Stimulated activated naive CD8-positive, alpha-beta T cell treated with anti-CD3 and anti-CD28 coated beads, Interleukin-15, Interleukin-2, amounts not matched to agents 100 ng/mL and 50 ng/mL, for 24 hours (primary cell): ENCODE results near the gene SRL.
"Not testable (repeated sequence)": the region's sequence is repeated elsewhere in the genome, so short reads cannot be mapped to it uniquely, and the experiment has no call there.

Experiments
- H3K27ac Mint-ChIP-seq: one replicate; pipeline ENCODE4 v1.8.0; 2021; ENCODE audit warnings: mild to moderate bottlenecking, mixed read lengths
- H3K27me3 Mint-ChIP-seq: one replicate; pipeline ENCODE4 v1.8.0; 2021; ENCODE audit warnings: mixed read lengths
- H3K36me3 Mint-ChIP-seq: one replicate; pipeline ENCODE4 v1.8.0; 2021; ENCODE audit warnings: low read depth, mixed read lengths
- H3K4me1 Mint-ChIP-seq: one replicate; pipeline ENCODE4 v1.8.0; 2021; ENCODE audit warnings: low read depth, mixed read lengths
- H3K4me3 Mint-ChIP-seq: one replicate; pipeline ENCODE4 v1.8.0; 2021; ENCODE audit warnings: mild to moderate bottlenecking, mixed read lengths
- H3K9me3 Mint-ChIP-seq: one replicate; pipeline ENCODE4 v1.8.0; 2021; ENCODE audit warnings: mixed read lengths

Gene SRL

GRCh38 chr16:4180511-4180910 is 61.4 kb downstream of the SRL start:
- H3K4me1 Mint-ChIP-seq, result peaks cover 5% of the 10 kb centered on the region
- H3K27me3 Mint-ChIP-seq, result no peaks in the 10 kb centered on the region
- H3K4me3 Mint-ChIP-seq, result no peak overlapping the region
- H3K36me3 Mint-ChIP-seq, result no peaks in the 10 kb centered on the region
- H3K9me3 Mint-ChIP-seq, result no peaks in the 10 kb centered on the region
- H3K27ac Mint-ChIP-seq, result no peak overlapping the region

- Mint-ChIP-seq H3K4me3 (no peak overlapping the region), H3K27ac (no peak overlapping the region), H3K9me3 (no peaks in the 10 kb centered on the region), H3K36me3 (no peaks in the 10 kb centered on the region), H3K4me1 (peaks cover 3% of the 10 kb centered on the region), H3K27me3 (no peaks in the 10 kb centered on the region)
Measured at GRCh38 chr16:4179763-4180260, 62.1 kb downstream of the SRL start.

DNA sequence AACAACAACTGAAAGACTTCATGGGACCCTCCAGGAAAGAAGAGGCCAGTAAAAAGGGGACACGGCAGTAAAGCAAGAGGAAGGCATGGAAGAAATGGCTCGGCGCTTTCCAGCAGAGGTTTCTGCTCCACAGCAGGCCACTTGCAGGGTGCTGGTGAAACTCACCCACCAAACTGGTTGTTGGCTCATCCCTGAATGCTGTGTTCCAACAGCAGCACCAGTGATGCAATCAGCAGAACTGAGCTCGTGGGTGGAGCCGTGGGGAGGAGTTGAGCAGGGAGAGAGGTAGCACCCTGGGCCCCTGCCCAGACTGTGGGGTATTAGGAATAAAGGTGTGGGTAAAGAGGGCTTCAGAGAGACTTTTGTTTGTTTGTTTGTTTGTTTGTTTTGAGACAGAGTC is 62.9 kb downstream of the SRL start:
- no peaks in the 10 kb centered on the region for H3K4me1 Mint-ChIP-seq
- H3K4me3 Mint-ChIP-seq, result no peak overlapping the region
- H3K9me3 Mint-ChIP-seq, result no peaks in the 10 kb centered on the region
- H3K27ac Mint-ChIP-seq, result no peak overlapping the region
- H3K36me3 Mint-ChIP-seq, result no peaks in the 10 kb centered on the region
- H3K27me3 Mint-ChIP-seq, result no peaks in the 10 kb centered on the region

- H3K9me3 Mint-ChIP-seq, result no peaks in the 10 kb centered on the region
- H3K4me1 Mint-ChIP-seq, result no peaks in the 10 kb centered on the region
- no peaks in the 10 kb centered on the region for H3K36me3 Mint-ChIP-seq
- H3K27me3 Mint-ChIP-seq, result no peaks in the 10 kb centered on the region
- H3K4me3 Mint-ChIP-seq, result no peak overlapping the region
- H3K27ac Mint-ChIP-seq, result no peak overlapping the region
Measured at GRCh38 chr16:4178468-4179010, 63.3 kb downstream of the SRL start.

DNA sequence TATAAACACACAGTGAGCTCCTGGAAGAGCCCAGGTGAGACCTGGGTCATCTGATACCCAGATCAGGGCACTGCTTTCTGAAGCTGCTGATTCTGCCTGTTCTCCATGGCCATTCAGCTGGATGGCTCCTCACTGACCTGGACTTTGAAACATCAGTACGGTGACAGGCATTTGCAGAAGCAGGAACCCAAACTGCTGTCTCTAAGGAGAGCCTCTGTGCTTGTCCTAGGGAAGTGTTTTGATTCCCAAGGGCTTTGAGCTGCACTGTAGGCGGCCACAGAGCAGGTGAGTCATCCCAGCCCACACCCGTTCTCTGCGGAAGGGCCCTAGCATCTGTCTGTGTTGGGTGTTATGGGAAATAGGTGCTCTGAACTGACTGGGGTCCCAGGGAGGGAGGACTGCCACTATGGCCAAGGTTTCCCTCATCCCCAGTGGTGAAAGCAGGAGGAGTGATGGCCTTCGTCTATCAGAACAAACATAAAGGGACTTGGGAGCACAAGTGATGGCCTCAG is 64.9 kb downstream of the SRL start:
- Mint-ChIP-seq H3K27ac (no peak overlapping the region), H3K27me3 (no peaks in the 10 kb centered on the region), H3K9me3 (no peaks in the 10 kb centered on the region), H3K36me3 (no peaks in the 10 kb centered on the region), H3K4me3 (no peak overlapping the region), H3K4me1 (peaks cover 4% of the 10 kb centered on the region)

DNA sequence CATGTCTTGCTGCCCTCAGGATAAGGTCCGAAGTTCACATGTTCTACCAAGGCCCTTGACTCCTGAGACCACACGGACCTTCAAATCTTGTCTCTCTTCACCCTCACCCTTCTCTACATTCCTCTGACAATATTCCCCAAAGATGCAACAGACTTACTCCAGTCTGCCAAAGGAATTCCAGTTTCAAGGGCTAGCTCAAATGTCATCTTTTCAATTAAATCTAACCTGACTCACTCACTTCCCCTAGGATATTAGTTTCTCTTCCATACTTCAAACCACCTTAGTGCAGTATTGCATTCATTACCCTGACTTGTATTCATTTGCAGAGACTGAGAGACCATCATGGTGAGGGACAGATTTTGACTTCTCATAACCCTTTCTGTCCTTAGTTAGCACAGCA is 66.0 kb downstream of the SRL start:
- Mint-ChIP-seq H3K4me3 (no peak overlapping the region), H3K9me3 (no peaks in the 10 kb centered on the region), H3K36me3 (no peaks in the 10 kb centered on the region), H3K4me1 (peaks cover 4% of the 10 kb centered on the region), H3K27me3 (no peaks in the 10 kb centered on the region), H3K27ac (peak overlapping the region; percentile 4)

- no peak overlapping the region for H3K4me3 Mint-ChIP-seq
- peaks cover 4% of the 10 kb centered on the region for H3K4me1 Mint-ChIP-seq
- no peak overlapping the region for H3K27ac Mint-ChIP-seq
- H3K9me3 Mint-ChIP-seq, result no peaks in the 10 kb centered on the region
- no peaks in the 10 kb centered on the region for H3K36me3 Mint-ChIP-seq
- no peaks in the 10 kb centered on the region for H3K27me3 Mint-ChIP-seq
Measured at GRCh38 chr16:4172070-4172469, 69.8 kb downstream of the SRL start.

DNA sequence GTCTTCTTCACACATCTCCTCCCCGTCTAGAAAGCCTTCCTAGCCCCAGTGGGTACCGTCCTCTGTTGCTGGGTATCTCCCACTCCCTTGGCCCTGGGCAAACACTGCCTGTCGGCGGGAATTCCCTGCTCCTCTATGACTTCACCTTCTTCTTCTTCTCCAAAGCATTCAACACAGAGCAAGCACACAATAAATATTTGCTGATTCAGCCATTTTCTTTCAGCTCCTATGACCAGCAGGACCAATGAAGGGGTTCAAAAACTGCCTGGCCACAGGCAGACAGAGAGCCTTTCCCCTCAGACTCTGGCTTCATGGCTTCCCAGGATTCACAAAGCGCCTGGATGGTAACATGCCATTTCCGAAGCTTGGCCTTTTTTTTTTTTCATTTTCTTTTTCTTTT is 72.5 kb downstream of the SRL start:
- Mint-ChIP-seq H3K9me3 (no peaks in the 10 kb centered on the region), H3K4me1 (peaks cover 4% of the 10 kb centered on the region), H3K4me3 (no peak overlapping the region), H3K27me3 (no peaks in the 10 kb centered on the region), H3K27ac (no peak overlapping the region), H3K36me3 (no peaks in the 10 kb centered on the region)

DNA sequence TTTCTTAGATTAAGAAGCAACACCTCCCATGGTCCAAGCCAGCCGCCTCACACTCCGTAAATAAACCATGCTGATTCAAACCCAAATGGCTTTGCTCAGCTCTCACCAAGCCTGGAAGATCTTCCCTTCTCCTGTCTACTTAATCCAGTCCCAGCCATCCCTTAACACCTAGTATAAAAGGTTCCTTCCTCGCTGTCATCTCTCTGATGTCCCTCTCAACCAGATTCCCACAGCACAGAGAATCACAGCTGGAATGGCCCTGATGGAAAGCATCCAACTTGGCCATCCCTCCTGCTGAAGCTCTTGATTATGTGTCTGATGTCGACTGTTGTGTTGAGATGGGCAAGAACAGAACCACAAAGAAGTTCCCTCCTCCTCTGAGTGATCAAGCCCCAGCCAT is 75.1 kb downstream of the SRL start:
- no peaks in the 10 kb centered on the region for H3K27me3 Mint-ChIP-seq
- H3K4me1 Mint-ChIP-seq, result no peaks in the 10 kb centered on the region
- no peaks in the 10 kb centered on the region for H3K36me3 Mint-ChIP-seq
- no peak overlapping the region for H3K27ac Mint-ChIP-seq
- H3K9me3 Mint-ChIP-seq, result no peaks in the 10 kb centered on the region
- H3K4me3 Mint-ChIP-seq, result no peak overlapping the region

DNA sequence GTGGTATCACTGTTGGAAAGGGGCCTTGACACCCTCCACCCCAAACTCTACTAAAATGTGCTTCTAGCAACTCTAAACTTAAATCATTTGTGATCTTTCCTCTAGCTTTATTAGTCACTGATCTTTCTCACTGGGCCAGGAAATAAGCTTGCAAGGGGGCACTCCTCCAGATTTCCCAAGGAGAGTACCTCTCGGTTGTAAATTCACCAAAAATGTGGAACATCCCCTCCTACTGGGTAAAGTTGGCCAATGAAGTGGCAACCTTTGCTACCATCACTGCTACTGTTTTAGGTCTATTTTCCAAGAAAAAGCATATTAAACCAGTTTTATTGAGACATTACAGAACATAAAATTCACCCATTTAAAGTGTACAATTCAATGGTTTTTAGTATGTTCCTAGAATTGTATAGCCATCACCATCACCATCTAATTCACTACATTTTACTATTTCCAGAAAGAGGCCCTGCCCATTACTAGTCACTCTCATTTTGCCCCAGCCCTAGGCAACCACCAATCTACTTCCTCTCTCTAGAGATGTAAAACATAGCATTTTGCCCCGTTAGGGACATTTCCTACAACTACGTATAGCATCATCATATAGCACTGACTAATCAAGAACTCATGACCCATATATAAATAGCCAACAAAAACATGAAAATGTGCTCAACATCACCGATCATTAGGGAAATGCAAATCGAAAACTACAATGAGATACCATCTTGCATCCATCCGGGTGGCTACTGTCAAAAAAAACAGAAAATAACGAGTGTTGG is 81.0 kb downstream of the SRL start:
- H3K4me3 Mint-ChIP-seq, result no peak overlapping the region
- no peaks in the 10 kb centered on the region for H3K4me1 Mint-ChIP-seq
- no peaks in the 10 kb centered on the region for H3K27me3 Mint-ChIP-seq
- H3K27ac Mint-ChIP-seq, result no peak overlapping the region
- H3K9me3 Mint-ChIP-seq, result no peaks in the 10 kb centered on the region
- no peaks in the 10 kb centered on the region for H3K36me3 Mint-ChIP-seq

DNA sequence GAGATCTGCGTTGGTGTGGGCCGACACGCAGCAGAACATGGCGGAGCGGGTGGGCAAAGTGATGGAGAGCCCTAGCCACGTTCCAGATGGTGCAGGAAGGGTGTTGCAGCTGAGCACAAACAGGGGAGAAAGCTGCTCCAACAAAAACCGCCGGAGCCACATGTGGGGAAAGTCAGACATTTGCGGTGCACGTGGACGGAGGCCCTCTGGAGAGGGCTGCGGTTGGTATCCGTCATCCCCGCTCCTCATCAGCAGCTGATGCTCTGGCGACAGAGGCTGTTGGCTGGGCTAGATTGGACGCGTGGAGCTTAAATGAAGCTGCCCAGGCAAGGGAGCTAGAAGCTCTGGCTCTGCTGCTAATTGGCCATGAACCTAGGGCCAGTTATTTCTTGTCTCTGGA is 82.2 kb downstream of the SRL start:
- no peaks in the 10 kb centered on the region for H3K27me3 Mint-ChIP-seq

DNA sequence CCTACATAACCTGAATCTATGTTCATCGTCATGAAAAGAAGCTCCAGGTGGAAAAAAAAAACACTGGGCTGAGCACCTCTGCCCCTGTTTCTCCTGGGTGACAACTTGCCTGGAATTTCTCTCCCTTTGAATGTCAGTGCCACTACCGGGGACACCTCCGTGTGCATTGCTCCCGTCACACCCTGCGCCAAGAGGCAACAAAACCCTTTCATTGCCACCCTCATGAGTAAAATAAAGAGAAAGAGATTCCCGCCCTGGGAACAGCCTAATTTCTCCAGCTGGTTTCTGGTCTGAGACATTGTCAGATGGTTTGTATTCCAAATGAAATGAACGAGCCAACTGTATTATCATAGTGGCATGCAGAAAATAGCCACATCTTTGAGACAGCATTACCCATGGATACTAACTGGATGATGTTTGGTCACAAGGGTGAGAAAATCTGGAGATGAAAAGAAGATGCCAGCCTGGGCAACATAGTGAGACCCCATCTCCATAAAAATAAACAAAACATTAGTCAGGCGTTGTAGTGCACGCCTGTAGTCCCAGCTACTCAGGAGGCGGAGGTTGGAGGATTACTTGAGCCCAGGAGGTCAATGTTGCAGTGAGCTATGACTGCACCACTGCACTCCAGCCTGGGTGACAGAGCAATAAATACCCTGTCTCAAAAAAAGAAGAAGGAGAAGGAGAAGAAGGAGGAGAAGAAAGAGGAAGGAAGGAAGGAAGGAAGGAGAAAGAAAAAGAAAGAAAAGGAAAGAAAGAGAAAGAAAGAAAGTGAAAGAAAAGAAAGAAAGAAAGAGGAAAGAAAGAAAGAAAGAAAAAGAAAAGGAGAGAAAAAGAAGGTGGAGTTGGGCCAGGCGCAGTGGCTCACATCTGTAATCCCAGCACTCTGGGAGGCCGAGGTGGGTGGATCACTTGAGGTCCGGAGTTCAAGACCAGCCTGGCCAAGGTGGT is 83.5 kb downstream of the SRL start:
- H3K4me3 Mint-ChIP-seq, result no peak overlapping the region
- H3K27ac Mint-ChIP-seq, result no peak overlapping the region
- no peaks in the 10 kb centered on the region for H3K36me3 Mint-ChIP-seq

More for the DNA sequence above, 82.2 kb downstream of the SRL start:
- Mint-ChIP-seq H3K36me3 (no peaks in the 10 kb centered on the region), H3K4me1 (no peaks in the 10 kb centered on the region), H3K27ac (no peak overlapping the region), H3K9me3 (no peaks in the 10 kb centered on the region), H3K4me3 (no peak overlapping the region)

DNA sequence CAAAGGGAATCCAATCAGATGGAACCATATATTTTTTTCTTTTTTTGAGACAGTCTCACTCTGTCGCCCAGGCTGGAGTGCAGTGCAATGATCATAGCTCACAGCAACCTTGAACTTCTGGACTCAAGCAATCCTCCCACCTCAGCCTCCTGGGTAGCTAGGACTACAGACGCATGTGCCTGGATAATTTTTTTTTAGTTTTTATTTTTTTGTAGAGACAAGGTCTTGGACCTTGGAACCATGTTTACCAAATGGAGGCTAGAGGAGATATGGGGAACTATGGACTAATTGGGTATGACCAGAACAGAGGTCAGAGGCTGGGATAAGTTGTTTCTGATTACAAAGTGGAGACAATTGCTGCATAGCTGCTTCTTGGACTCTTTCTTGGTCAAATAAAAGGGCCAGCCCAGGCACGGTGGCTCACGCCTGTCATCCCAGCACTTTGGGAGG is 84.5 kb downstream of the SRL start:
- Mint-ChIP-seq H3K4me1 (no peaks in the 10 kb centered on the region), H3K27ac (no peak overlapping the region), H3K27me3 (no peaks in the 10 kb centered on the region), H3K36me3 (no peaks in the 10 kb centered on the region), H3K9me3 (no peaks in the 10 kb centered on the region), H3K4me3 (no peak overlapping the region)

More for the DNA sequence above, 83.5 kb downstream of the SRL start:
- Mint-ChIP-seq H3K9me3 (no peaks in the 10 kb centered on the region), H3K27me3 (no peaks in the 10 kb centered on the region), H3K4me1 (no peaks in the 10 kb centered on the region)

DNA sequence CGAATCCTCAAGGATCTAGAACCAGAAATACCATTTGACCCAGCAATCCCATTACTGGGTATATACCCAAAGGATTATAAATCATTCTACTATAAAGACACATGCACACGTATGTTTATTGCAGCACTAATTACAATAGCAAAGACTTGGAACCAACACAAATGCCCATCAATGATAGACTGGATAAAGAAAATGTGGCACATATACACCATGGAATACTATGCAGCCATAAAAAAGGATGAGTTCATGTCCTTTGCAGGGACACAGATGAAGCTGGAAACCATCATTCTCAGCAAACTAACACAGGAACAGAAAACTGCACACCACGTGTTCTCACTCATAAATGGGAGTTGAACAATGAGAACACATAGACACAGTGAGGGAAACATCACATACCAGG is 85.4 kb downstream of the SRL start:
- not testable (repeated sequence) for H3K9me3 Mint-ChIP-seq, H3K4me1 Mint-ChIP-seq, H3K36me3 Mint-ChIP-seq, H3K4me3 Mint-ChIP-seq, H3K27me3 Mint-ChIP-seq, H3K27ac Mint-ChIP-seq

DNA sequence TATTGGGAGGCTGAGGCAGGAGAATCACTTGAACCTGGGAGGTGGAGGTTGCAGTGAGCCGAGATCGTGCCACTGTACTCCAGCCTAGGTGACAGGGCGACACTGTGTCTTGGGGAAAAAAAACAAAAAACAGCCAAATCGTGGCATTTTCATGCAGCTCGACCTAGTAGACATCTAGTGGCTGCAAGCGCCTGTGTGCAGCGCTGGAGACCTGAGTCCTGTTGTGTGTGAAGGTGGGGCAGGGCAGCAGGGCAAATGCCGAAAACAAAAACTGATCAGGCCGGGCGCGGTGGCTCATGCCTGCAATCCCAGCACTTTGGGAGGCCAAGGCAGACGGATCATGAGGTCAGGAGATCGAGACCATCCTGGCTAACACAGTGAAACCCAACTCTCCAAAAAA is 88.5 kb downstream of the SRL start:
- not testable (repeated sequence) for H3K27me3 Mint-ChIP-seq, H3K9me3 Mint-ChIP-seq, H3K4me3 Mint-ChIP-seq, H3K27ac Mint-ChIP-seq, H3K36me3 Mint-ChIP-seq, H3K4me1 Mint-ChIP-seq
